ENCODE measurements around the gene LMOD1.
A peak's percentile ranks its signal among the peaks of the same experiment; 100 is the strongest.
"Not testable (repeated sequence)": the region's sequence is repeated elsewhere in the genome, so short reads cannot be mapped to it uniquely, and the experiment has no call there.

Gene LMOD1

DNA sequence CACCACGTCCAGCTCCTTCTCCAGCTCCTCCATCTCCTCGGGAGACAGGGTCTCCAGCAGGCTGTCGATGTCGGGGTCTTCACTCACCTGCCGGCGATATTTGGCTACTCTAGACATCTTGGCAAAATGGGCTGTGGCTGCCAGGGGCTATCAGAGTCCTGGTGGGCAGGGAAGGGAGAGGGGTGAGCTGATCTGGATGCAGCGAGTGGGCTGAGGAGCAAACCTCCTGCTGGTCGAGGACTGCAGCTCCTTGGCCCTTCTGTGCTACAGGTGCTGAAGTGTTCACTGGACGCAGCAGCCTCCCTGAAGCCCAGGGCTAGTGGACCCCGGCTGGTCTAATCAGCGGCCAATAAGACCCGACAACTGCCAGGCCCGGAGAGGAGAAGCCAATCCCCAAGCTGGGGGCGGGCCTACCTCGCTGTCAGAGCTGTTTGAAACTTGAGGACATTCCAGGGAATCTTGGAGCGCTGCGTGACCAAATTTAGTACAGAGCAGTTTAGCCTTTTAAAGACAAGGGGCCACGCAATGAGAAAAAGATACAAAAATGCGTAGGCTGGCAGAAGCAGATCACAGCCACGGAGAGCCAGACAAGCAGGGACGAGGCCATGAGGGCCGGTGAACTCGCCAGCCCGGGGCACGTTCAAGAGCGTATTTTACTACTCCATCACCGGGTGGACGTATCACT lies at the start of gene LMOD1:
LMOD1 (minus strand) TSS at position 325 of the 685 bp plus-strand sequence; CDS start at position 117, 208 bp downstream.
- DNase-seq: peak; percentile 83

DNA sequence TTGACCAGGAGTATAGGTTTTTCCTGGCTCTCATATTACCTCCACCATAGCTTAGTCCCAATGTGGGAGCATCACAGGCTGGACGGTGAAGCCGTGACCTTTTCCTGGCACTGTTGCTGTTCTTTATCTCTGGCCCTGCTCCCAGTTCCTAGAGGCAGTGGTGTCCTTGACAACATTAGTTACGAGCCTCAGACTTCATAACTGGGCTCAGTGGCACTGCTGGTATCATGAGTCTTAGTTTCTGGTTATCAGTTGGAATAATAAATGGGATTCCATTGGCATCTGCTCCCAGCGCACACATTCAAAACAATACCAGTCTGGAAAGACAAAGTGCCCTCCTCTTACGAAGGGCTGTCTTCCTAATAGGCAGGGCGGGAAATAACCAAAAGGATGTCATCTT lies 44.1 kb upstream of the LMOD1 start:
- DNase-seq: no peak

DNA sequence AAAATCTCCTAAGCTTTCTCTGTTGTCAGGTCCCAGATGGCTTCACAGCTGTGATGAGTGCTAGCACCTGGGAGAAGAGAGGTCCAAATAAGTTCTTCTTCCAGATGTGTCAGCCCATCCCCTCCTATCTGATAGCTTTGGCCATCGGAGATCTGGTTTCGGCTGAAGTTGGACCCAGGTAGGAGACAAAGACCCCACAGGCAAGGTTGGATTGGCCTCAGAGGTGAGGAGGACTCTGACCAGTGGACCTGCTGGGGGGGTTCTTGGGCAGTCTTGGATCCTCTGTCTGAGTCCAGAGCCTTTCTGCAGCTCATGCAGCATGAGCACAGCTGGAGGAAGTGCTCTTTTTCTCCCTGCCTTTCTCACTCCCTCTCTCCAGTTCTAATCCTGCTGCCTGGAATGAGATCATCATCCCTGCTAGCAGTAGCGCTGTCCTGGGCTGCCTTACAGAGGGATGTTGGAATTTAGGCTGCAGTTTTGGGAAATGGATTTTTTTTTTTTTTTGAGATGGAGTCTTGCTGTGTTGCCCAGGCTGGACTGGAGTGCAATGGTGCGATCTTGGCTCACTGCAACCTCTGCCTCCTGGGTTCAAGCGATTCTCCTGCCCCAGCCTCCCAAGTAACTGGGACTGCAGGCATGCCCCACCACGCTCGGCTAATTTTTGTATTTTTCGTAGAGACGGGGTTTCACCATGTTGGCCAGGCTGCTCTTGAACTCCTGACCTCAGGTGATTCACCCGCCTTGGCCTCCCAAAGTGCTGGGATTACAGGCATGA lies 43.2 kb upstream of the LMOD1 start:
- DNase-seq: no peak

DNA sequence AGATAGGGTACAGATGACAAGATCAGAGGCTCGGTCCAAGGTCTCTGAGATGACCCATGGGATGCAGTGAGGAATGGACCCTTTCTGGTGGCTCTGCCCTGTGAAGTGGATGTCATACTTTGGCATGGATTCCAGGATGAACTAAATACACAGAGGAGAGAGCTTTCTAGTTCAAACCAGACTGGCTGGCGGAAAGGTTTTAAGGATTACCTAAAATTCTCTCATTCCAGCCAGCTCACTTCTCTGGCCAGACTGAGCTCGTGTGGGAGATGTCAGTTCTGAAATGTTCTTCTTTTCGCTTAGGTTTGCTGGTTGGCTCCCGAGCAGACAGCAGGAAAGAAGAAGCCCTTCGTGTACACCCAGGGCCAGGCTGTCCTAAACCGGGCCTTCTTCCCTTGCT lies 42.3 kb upstream of the LMOD1 start:
- DNase-seq: no peak

DNA sequence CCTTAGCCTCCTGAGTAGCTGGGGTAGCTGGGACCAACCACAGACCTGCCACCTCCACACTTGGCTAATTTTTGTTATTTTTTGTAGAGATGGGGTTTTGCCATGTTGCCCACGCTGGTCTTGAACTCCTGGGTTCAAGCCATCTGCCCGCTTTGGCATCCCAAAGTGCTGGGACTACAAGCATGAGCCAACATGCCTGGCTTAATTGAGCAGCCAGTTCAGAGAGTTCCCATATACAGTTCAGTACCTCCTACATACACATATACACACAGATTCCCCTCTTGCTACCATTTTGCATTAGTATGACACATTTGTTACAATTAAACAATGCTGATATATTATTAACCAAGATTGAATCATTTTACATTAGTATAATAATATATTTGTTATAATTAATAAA lies 39.0 kb upstream of the LMOD1 start:
- DNase-seq: no peak

DNA sequence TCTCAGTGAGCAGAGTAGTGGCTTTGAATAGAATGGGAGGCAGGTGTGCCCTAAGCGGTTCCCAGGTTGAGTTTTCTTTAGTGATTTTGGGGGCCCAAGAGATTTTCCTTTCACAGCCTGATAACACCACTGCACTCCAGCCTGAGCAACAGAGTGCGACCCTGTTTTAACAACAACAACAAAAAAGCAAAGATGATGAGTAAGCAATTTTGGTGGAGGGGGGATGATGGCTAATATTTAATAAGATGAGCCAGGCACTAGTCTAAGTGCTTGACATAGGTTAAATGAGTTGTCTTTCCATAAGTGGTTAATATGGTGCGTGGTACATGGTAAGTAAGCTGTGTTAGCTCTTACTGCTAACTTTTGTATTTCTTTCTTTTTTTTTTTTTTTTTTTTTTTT lies 38.1 kb upstream of the LMOD1 start:
- DNase-seq: no peak

DNA sequence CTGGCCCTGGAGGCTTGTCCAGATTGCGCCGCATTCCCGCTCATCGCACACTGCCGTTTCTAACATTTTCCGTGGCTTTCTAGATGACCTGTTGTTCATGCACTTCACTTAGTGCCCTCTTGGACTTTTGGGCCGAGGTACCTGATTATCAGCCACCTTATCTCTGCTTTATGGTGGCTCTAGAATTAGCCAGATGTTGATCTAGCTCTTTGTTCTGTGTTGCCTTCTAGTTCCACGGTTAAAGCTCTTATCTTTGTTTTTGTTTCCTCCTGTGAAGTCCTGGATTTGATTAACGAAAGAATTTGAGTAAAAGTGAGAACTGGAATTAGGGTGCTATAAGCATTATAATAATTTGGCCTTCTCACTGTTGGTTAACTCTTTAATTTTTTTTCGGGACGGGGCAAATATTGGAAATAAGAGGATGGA lies 37.0 kb upstream of the LMOD1 start:
- no peak for DNase-seq

DNA sequence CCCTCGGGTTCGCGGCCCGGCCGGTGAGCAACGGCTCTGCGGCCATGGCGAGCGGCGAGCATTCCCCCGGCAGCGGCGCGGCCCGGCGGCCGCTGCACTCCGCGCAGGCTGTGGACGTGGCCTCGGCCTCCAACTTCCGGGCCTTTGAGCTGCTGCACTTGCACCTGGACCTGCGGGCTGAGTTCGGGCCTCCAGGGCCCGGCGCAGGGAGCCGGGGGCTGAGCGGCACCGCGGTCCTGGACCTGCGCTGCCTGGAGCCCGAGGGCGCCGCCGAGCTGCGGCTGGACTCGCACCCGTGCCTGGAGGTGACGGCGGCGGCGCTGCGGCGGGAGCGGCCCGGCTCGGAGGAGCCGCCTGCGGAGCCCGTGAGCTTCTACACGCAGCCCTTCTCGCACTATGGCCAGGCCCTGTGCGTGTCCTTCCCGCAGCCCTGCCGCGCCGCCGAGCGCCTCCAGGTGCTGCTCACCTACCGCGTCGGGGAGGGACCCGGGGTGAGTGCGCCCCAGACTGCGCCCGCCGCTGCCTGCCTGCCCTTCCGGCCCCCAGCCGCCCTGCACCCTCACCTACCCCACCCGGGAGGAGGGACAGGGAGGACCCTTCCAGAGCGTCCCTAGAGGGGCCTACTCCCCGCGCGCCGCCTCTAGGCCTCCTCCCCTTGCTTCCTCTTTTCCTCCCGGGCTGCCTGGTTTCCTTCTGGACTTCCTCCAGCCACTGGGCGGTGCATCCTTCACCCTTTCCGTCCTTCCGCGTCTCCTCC lies 36.5 kb upstream of the LMOD1 start, which contains the start of gene RNPEP:
RNPEP (plus strand) TSS at position 26 of the 757 bp plus-strand sequence; CDS start at position 45, 19 bp downstream.
- DNase-seq: peak; percentile 83

DNA sequence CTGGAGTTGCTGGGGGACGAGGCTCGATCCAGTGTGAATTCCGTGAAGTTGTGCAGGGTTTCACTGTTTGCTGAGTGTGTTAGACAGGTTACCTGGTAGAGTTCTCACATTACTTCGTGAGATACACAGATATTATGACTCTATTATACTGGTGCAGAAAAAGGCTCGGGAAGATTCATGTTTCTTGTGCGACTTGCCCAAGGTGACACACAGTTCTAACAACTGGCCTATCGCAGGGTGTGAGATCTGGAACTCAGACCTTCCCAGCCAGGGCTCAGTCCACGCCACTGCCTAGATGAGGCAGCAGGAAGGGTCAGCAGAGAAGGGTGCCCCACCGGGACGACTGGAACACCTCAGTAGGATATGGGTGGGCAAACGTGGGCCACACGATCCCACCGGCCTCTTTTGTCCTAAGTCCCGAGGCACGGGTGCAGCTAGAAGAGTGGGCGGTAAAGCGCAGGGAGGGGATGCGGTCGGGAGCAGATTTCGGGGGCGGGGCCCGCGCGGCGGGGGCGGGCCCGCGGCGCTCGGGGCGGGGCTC lies 35.8 kb upstream of the LMOD1 start:
- peak; percentile 83 for DNase-seq

DNA sequence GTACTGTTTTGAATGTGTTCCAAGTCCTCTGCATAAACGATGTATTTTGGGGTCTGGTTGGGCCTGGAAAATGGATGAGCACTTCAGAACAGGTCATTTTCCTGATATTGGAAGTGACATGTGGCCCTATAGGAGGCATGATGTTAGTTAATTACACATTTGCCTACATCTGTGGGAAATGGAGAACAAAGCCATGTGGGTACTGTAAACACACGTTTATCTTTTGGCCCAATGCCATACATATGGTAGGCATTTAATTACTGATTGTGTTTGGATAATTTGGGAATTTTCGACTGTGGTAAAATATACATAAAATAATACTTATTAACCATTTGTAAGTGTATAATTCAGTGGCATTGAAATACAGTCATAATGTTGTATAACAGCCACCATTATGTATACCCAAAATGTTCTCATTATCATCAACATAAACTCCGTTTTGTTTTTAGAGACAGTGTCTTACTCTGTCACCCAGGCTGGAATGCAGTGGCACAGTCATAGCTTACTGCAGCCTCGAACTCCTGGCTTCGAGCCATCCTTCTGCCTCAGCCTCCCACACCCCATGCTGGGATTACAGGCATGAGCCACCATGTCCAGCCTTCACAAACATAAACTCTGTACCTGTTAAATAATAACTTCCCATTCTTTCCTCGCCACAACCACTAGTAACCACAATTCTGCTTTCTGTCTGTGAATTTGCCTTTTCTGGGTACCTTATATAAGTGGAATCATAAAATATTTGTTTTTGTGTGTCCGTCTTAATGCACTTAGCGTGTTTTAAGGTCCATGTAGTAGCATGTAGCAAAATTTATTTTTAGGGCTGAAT lies 24.2 kb upstream of the LMOD1 start:
- no peak for DNase-seq

DNA sequence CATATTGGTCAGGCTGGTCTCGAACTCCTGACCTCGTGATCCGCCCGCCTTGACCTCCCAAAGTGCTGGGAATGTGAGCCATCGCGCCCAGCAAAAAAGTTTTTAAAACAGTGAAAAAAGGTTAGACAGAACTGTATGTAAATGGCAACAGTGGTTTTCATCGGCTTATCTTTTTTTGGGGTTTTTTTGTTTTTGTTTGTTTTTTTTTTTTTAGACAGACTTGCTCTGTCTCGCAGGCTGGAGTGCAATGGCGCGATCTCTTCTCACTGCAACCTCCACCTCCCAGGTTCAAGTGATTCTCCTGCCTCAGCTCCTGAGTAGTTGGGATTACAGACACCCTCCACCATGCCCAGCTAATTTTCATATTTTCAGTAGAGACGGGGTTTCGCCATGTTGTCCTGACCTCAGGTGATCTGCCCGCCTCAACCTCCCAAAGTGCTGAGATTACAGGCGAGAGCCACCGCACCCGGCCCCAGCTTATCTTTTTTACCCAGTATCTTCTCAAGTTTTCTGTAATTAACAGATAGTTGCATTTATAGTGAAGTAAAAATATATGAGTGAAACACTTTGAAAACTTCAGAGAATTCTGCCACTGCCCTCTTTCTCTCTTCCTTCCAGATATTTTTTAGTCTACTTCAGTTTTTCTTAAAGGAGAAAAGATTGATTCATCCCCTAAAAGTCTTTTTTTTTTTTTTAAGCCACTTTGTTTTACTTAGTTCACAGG lies 22.0 kb upstream of the LMOD1 start:
- no peak for DNase-seq

DNA sequence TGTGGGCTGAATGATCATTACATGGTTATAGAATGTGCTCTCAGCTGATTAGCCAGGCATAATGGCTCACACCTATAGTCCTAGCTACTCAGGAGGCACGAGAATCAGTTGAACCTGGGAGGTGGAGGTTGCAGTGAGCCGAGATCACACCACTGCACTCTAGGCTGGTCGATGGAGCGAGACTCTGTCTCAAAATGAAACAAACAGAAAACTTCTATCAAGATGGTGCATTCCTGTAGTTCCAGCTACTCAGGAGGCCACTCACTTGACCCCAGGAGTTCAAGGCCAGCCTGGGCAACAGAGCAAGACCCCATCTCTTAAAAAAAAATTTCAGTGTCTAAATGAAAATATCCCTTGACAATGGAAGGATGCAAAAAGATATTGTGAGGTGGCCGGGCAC lies 19.8 kb upstream of the LMOD1 start:
- DNase-seq: no peak

DNA sequence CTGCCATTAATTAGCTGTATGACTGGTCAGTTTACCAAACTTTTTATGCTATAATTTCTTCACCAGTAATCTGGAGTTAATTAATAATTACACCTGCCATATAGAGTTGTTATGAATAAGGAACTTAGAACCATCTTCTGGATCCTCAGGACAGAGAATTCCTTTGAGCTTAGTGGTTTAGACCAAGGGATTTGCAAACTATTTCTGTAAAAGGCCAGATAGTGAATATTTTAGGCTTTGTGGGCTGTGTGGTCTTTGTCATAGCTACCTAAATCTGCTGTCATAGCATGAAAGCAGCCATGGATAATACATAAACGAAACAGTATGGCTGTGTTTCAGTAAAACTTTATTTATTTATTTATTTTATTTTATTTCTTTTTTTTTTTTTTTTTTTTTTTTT lies 17.9 kb upstream of the LMOD1 start:
- no peak for DNase-seq

DNA sequence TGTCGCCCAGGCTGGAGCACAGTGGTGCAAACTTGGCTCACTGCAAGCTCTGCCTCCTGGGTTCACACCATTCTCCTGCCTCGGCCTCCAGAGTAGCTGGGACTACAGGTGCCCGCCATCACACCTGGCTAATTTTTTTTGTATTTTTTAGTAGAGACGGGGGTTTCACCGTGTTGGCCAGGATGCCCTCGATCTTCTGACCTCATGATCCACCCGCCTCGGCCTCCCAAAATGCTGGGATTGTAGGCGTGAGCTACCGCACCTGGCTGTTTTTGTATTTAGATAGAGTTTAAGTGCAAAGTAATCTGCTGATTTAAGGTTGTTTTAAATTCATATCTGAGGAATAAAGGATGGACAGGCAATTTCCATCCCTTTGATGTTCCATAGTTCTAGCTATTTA lies 16.0 kb upstream of the LMOD1 start:
- not testable (repeated sequence) for DNase-seq

DNA sequence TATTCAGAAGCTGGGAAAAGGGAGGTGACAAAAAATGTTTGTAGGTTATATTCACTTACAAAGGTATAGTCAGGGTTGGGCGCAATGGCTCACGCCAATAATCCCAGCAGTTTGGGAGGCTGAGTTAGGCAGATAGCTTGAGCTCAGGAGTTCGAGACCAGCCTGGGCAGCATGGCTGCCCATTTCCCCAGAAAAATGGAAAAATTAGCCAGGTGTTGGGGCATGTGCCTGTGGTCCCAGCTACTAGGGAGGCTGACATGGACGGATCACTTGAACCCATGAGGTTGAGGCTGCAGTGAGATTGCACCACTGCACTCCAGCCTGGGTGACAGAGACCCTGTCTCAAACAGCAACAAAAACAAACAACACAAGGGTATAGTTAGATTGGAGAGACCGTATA lies 12.0 kb upstream of the LMOD1 start:
- no peak for DNase-seq

DNA sequence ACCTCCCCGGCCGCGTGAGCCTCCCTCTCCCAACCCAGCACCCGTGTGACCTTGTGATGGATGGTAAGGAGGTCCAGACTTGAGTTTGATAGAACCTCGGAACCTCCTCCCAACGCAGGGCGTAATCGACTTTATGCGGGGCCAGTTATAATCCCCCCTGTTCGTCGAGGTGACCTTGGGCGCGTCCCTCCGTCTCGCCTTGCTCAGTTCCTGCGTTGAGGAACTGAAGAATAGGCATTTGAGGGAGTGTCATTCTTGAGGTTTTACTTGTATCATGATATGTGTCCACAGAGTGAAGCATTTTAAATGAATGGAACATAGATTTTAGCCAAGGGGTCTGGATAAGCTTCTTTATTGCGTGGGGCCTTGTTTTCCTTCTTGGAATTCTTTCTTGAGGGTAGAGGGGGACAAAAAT lies 9.4 kb upstream of the LMOD1 start:
- DNase-seq: no peak

DNA sequence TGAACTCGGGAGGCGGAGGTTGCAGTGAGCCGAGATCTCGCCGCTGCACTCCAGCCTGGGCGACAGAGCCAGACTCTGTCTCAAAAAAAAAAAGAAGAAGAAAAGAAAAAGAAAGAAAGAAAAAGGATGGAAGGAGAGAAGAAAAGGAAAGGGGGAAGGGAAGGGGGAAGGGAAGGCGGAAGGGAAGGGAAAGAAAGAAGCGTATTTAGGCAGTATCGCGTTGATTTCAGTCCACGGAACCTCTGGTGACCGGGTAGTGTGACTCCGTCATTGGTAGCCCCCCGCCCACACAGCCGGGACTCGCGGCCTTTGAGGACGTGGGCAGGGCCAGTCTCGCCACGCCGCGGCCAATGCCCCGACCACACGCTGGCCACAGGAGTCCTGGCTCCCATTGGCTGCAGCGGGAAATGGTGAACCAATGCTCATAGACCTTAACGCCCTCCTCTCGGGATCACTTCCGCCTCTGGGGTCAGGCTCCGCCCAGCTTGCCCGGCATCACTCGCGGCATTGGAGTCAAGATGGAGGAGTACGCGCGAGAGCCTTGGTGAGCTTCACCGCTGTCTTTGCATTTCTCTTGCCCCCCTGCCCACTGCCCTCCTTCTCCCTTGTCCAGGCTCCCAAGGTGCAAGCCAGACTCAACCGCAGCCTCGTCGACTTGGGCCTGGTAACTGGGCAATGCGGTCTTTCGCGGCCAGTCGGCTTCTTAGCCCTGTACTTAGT lies 8.8 kb upstream of the LMOD1 start, which contains the start of gene TIMM17A:
TIMM17A (plus strand) TSS at position 495 of the 720 bp plus-strand sequence; CDS start at position 519, 24 bp downstream.
- DNase-seq: peak; percentile 99

DNA sequence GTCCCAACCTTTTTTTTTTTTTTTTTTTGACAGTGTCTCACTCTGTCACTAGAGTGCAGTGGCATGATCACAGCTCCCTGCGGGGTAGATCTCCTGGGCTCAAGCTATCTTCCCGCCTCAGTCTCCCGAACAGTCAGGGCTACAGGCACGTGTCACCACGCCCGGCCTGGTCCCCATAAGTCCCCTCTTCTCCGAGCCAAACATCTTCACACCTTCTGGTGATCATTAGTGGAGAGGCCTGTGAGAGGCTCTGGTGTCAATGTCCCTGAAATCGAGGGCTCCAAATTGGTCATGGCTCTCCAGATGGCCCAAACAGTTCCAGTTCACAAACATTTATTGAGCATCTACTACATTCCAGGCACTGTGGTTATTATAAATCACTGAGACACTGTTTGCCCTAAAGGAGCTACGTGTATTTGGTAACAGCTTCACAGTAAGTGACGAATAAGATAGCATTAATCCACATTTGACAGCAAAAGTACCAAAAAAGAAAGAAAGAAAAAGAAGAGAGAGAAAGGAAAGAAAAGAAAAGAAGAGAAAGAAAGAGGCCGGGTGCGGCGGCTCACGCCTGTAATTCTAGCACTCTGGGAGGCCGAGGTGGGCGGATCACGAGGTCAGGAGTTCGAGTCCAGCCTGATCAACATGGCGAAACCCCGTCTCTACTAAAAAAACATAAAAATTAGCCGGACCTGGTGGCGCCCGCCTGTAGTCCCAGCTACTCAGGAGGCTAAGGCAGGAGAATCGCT lies 8.1 kb upstream of the LMOD1 start:
- DNase-seq: no peak

DNA sequence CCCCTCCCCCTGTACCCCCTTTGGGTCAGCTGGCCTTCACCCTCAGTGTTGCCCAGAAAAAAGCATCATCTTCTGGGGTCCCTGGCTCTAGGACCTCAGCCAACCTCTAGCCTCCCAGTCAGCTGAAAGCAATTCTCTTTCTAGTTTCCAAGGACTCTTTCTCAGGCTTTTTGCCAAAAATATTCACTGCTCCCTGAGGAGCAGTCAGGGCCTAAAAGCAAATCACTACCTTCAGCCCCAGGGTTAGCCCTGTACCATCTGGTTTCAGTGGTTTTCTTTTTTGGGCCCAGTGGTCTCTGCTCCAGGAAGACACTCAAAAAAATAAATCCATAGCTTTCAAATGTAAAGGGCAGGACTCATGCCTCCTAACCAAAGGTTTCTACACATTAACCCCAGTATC lies 3.1 kb upstream of the LMOD1 start:
- DNase-seq: no peak

DNA sequence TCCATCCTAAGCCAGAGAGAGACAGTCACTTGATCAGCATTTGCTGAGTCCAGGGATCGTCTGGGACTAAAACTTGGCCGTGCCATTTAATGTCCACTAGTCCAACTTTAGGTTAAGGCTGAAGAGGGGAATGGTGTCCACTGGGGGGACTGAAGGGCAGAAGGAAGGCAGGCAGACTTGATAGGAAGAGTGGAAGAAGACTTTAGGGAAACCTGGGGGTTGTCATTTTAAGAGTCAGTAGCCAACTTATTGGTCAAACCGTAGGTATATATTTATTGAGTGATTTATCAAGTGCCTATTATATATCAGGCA lies 1.3 kb upstream of the LMOD1 start:
- DNase-seq: no peak

Measured in left hindlimb (tissue), 1 donor.